Measurements from ENCODE around the gene KIRREL2. TPM values are rescaled to one million over a fixed set of nuclear protein-coding genes. Genes with fewer than 3 reads are reported as not detected.

The KIRREL2 gene
- total RNA-seq, 1 experiment from 2014 or later = 5.0 TPM

GRCh38 chr19:35848486-35848885, 8.2 kb upstream of the KIRREL2 start:
- Histone ChIP-seq H3K27me3 (ENCODE audit: control insufficient read depth, insufficient read depth, low read length) (no peaks in the 10 kb centered on the region), H3K27ac (ENCODE audit: low read length) (no peak overlapping the region), H3K36me3 (ENCODE audit: control insufficient read depth, insufficient read depth, low read length) (no peaks in the 10 kb centered on the region), H3K4me1 (ENCODE audit: control insufficient read depth, insufficient read depth, low read length) (peaks cover 11% of the 10 kb centered on the region), H3K9me3 (ENCODE audit: control insufficient read depth, insufficient read depth, low read depth, low read length) (no peaks in the 10 kb centered on the region), H3K4me3 (ENCODE audit: low read depth in 2 of 2, low read length in 2 of 2) (no peak overlapping the region)
- ATAC-seq = no peak
- no peak for DNase-seq (ENCODE audit: low read depth, low spot score)
- intact Hi-C loops (cut with micrococcal nuclease; ENCODE audit: unreplicated experiment) (no loop called here), in situ Hi-C loops (cut with HindIII; ENCODE audit: low pct_unique_long_range_greater_than_20kb, low sequenced_read_pairs) (no loop called here)
- TF ChIP-seq POLR2AphosphoS5 (IDR thresholded peaks at IDR 0.05; ENCODE audit: low read depth, low read length) = no peak
- no peak for TF ChIP-seq REST (IDR thresholded peaks at IDR 0.05; ENCODE audit: insufficient read depth in 1 of 2, low read depth in 2 of 2, low read length in 1 of 2)
- no peak for TF ChIP-seq CTCF (IDR thresholded peaks at IDR 0.05)
- TF ChIP-seq TCF7L2 (IDR thresholded peaks at IDR 0.05; ENCODE audit: low read depth, low read length) = no peak
- no peak for TF ChIP-seq SIN3A (IDR thresholded peaks at IDR 0.05; ENCODE audit: borderline replicate concordance, insufficient read depth, low read depth, low read length)
- POLR2A ChIA-PET = no interaction called here
- CTCF ChIA-PET = no interaction called here
- no TSS peak for BruUV-seq (replicated peaks)

DNA sequence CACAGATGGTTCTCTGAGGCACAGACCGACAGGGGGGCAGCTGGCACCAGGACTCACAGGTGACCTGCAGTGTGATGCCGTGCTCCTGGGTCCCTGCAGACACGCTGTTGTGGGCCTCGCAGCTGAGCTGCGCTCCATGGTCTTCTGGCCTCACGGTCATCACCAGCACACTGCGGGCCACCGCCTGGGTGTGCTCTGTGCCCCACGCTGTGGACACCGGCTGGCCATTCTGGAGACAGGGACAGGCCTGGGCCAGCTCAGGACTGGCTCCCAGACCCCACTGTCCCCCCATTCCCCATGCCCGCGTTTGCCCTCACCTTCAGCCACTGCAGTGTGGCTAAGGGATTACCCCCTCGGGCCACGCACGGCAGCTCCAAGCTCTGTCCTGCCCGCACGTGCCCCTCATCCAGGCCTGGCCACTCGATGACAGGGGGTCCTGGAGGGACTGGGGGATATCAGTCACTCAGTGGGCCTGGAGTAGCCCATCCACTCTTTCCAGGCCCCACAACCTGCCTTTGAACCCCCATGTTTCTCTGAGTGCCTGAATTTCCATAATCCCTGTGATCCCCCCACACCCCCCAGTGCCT, 7.7 kb upstream of the KIRREL2 start:
- intact Hi-C loops (cut with micrococcal nuclease; ENCODE audit: unreplicated experiment) (no loop called here), in situ Hi-C loops (cut with HindIII; ENCODE audit: low pct_unique_long_range_greater_than_20kb, low sequenced_read_pairs) (no loop called here)
- ChIA-PET POLR2A (no interaction called here), CTCF (no interaction called here)
- peaks cover 11% of the 10 kb centered on the region for H3K4me1 ChIP-seq (ENCODE audit: control insufficient read depth, insufficient read depth, low read length)
- no peaks in the 10 kb centered on the region for H3K36me3 ChIP-seq (ENCODE audit: control insufficient read depth, insufficient read depth, low read length)
- no peaks in the 10 kb centered on the region for H3K9me3 ChIP-seq (ENCODE audit: control insufficient read depth, insufficient read depth, low read depth, low read length)
- no peak for ATAC-seq
- BruUV-seq (replicated peaks) = no TSS peak
- H3K27ac ChIP-seq (ENCODE audit: low read length) = no peak overlapping the region
- H3K4me3 ChIP-seq (ENCODE audit: low read depth in 2 of 2, low read length in 2 of 2) = no peak overlapping the region
- 0 out of 4 replicates have a peak, but pooled peaks of 1 of the 2 experiments have one; percentile 16 for TF ChIP-seq REST (IDR thresholded peaks at IDR 0.05; ENCODE audit: insufficient read depth in 1 of 2, low read depth in 2 of 2, low read length in 1 of 2)
- no peak for TF ChIP-seq POLR2AphosphoS5 (IDR thresholded peaks at IDR 0.05; ENCODE audit: low read depth, low read length)
- TF ChIP-seq CTCF (IDR thresholded peaks at IDR 0.05) = no peak
- H3K27me3 ChIP-seq (ENCODE audit: control insufficient read depth, insufficient read depth, low read length) = no peaks in the 10 kb centered on the region
- no peak for DNase-seq (ENCODE audit: low read depth, low spot score)
